GM18505 (cell line): Measurements from ENCODE around the gene ATP6V1A.

Source experiments
- ATAC-seq: cut with Tn5 transposase; IDR thresholded peaks from one replicate; pipeline ENCODE4 v1.9.1; 2021; ENCODE audit not compliant: unreplicated experiment
- POLR2A ChIP-seq: IDR thresholded peaks from 4 replicates; pipeline ENCODE4 v1.6.1; 2011; ENCODE audit warnings: borderline replicate concordance; ENCODE audit not compliant: insufficient read depth, insufficient read length; ENCODE audit errors: extremely low read depth

ATP6V1A gene

GRCh38 chr3:113746548-113747282 lies at the start of gene ATP6V1A:
Gene ATP6V1A (plus strand): TSS chr3:113747035. CDS start chr3:113778754, 31,719 bp downstream.
- ATAC-seq, result peak; percentile 40
- TF ChIP-seq POLR2A, result peak; percentile 75

GRCh38 chr3:113697500-113698090 lies 49.2 kb upstream of the ATP6V1A start:
- TF ChIP-seq POLR2A, result no peak

GRCh38 chr3:113698213-113698742 lies 48.6 kb upstream of the ATP6V1A start:
- no peak for TF ChIP-seq POLR2A
- no peak for ATAC-seq

More at GRCh38 chr3:113697500-113698090, 49.2 kb upstream of the ATP6V1A start:
- ATAC-seq, result no peak

- no peak for ATAC-seq
- TF ChIP-seq POLR2A, result no peak
Observed at GRCh38 chr3:113698956-113699355, 47.9 kb upstream of the ATP6V1A start.

- no peak for ATAC-seq
- no peak for TF ChIP-seq POLR2A
Observed at GRCh38 chr3:113707835-113708234, 39.0 kb upstream of the ATP6V1A start.

GRCh38 chr3:113712129-113712528 lies 34.7 kb upstream of the ATP6V1A start:
- no peak for ATAC-seq

GRCh38 chr3:113714702-113715101 lies 32.1 kb upstream of the ATP6V1A start:
- ATAC-seq, result no peak

More at GRCh38 chr3:113712129-113712528, 34.7 kb upstream of the ATP6V1A start:
- TF ChIP-seq POLR2A, result no peak

GRCh38 chr3:113717308-113717707 lies 29.5 kb upstream of the ATP6V1A start:
- ATAC-seq, result no peak
- no peak for TF ChIP-seq POLR2A

More at GRCh38 chr3:113714702-113715101, 32.1 kb upstream of the ATP6V1A start:
- no peak for TF ChIP-seq POLR2A

- ATAC-seq, result no peak
- TF ChIP-seq POLR2A, result no peak
Observed at GRCh38 chr3:113717818-113718217, 29.0 kb upstream of the ATP6V1A start.

- no peak for ATAC-seq
- TF ChIP-seq POLR2A, result no peak
Observed at GRCh38 chr3:113719294-113719693, 27.5 kb upstream of the ATP6V1A start.

- no peak for TF ChIP-seq POLR2A
- ATAC-seq, result no peak
Observed at GRCh38 chr3:113719758-113720157, 27.1 kb upstream of the ATP6V1A start.

- no peak for ATAC-seq
Observed at GRCh38 chr3:113721636-113722035, 25.2 kb upstream of the ATP6V1A start.

GRCh38 chr3:113728661-113729060 lies 18.2 kb upstream of the ATP6V1A start:
- no peak for ATAC-seq

More at GRCh38 chr3:113721636-113722035, 25.2 kb upstream of the ATP6V1A start:
- TF ChIP-seq POLR2A, result no peak

GRCh38 chr3:113730550-113730949 lies 16.3 kb upstream of the ATP6V1A start:
- no peak for TF ChIP-seq POLR2A
- ATAC-seq, result no peak

More at GRCh38 chr3:113728661-113729060, 18.2 kb upstream of the ATP6V1A start:
- TF ChIP-seq POLR2A, result no peak
